Stimulated activated naive CD8-positive, alpha-beta T cell treated with anti-CD3 and anti-CD28 coated beads, Interleukin-15, Interleukin-2, amounts not matched to agents 100 ng/mL and 50 ng/mL, for 24 hours (primary cell): ENCODE measurements around the gene AGTRAP.

Experiments
- H3K27ac Mint-ChIP-seq: one replicate; pipeline ENCODE4 v1.8.0; 2021; ENCODE audit warnings: mild to moderate bottlenecking, mixed read lengths
- H3K27me3 Mint-ChIP-seq: one replicate; pipeline ENCODE4 v1.8.0; 2021; ENCODE audit warnings: mixed read lengths
- H3K36me3 Mint-ChIP-seq: one replicate; pipeline ENCODE4 v1.8.0; 2021; ENCODE audit warnings: low read depth, mixed read lengths
- H3K4me1 Mint-ChIP-seq: one replicate; pipeline ENCODE4 v1.8.0; 2021; ENCODE audit warnings: low read depth, mixed read lengths
- H3K4me3 Mint-ChIP-seq: one replicate; pipeline ENCODE4 v1.8.0; 2021; ENCODE audit warnings: mild to moderate bottlenecking, mixed read lengths
- H3K9me3 Mint-ChIP-seq: one replicate; pipeline ENCODE4 v1.8.0; 2021; ENCODE audit warnings: mixed read lengths

The AGTRAP gene

GRCh38 chr1:11738783-11739182 lies 2.8 kb downstream of the AGTRAP start:
- no peaks in the 10 kb centered on the region for H3K27me3 Mint-ChIP-seq
- H3K9me3 Mint-ChIP-seq = no peaks in the 10 kb centered on the region
- no peak overlapping the region for H3K4me3 Mint-ChIP-seq
- no peaks in the 10 kb centered on the region for H3K36me3 Mint-ChIP-seq
- peaks cover 68% of the 10 kb centered on the region for H3K4me1 Mint-ChIP-seq
- H3K27ac Mint-ChIP-seq = no peak overlapping the region

GRCh38 chr1:11740258-11741192 lies 4.6 kb downstream of the AGTRAP start:
- no peaks in the 10 kb centered on the region for H3K27me3 Mint-ChIP-seq
- H3K36me3 Mint-ChIP-seq = no peaks in the 10 kb centered on the region
- peak overlapping the region; percentile 65 for H3K27ac Mint-ChIP-seq
- H3K4me1 Mint-ChIP-seq = peaks cover 64% of the 10 kb centered on the region
- H3K9me3 Mint-ChIP-seq = no peaks in the 10 kb centered on the region
- peak overlapping the region; percentile 37 for H3K4me3 Mint-ChIP-seq

- Mint-ChIP-seq H3K27me3 (no peaks in the 10 kb centered on the region), H3K9me3 (no peaks in the 10 kb centered on the region), H3K4me1 (peaks cover 58% of the 10 kb centered on the region), H3K36me3 (peaks cover 1% of the 10 kb centered on the region), H3K4me3 (no peak overlapping the region), H3K27ac (no peak overlapping the region)
Measured at GRCh38 chr1:11741482-11741881, 5.5 kb downstream of the AGTRAP start.

- H3K27ac Mint-ChIP-seq = no peak overlapping the region
- H3K27me3 Mint-ChIP-seq = no peaks in the 10 kb centered on the region
- peaks cover 4% of the 10 kb centered on the region for H3K36me3 Mint-ChIP-seq
- H3K4me3 Mint-ChIP-seq = no peak overlapping the region
- no peaks in the 10 kb centered on the region for H3K9me3 Mint-ChIP-seq
- H3K4me1 Mint-ChIP-seq = peaks cover 53% of the 10 kb centered on the region
Measured at GRCh38 chr1:11741919-11742558, 6.1 kb downstream of the AGTRAP start.

GRCh38 chr1:11744287-11744686 lies 8.4 kb downstream of the AGTRAP start:
- H3K4me3 Mint-ChIP-seq = no peak overlapping the region
- H3K36me3 Mint-ChIP-seq = peaks cover 4% of the 10 kb centered on the region
- no peaks in the 10 kb centered on the region for H3K27me3 Mint-ChIP-seq
- H3K9me3 Mint-ChIP-seq = no peaks in the 10 kb centered on the region
- H3K4me1 Mint-ChIP-seq = peaks cover 43% of the 10 kb centered on the region
- no peak overlapping the region for H3K27ac Mint-ChIP-seq

GRCh38 chr1:11746092-11746491 lies 10.2 kb downstream of the AGTRAP start:
- Mint-ChIP-seq H3K27ac (no peak overlapping the region), H3K27me3 (no peaks in the 10 kb centered on the region), H3K9me3 (no peaks in the 10 kb centered on the region), H3K4me1 (peaks cover 25% of the 10 kb centered on the region), H3K4me3 (no peak overlapping the region), H3K36me3 (peaks cover 4% of the 10 kb centered on the region)

- Mint-ChIP-seq H3K27ac (no peak overlapping the region), H3K9me3 (no peaks in the 10 kb centered on the region), H3K4me1 (peaks cover 17% of the 10 kb centered on the region), H3K36me3 (peaks cover 4% of the 10 kb centered on the region), H3K27me3 (no peaks in the 10 kb centered on the region), H3K4me3 (no peak overlapping the region)
Measured at GRCh38 chr1:11746795-11747487, 11.0 kb downstream of the AGTRAP start.

GRCh38 chr1:11748294-11749202 lies 12.6 kb downstream of the AGTRAP start:
- Mint-ChIP-seq H3K4me3 (no peak overlapping the region), H3K36me3 (peaks cover 4% of the 10 kb centered on the region), H3K27me3 (no peaks in the 10 kb centered on the region), H3K9me3 (no peaks in the 10 kb centered on the region), H3K27ac (peak overlapping the region; percentile 65), H3K4me1 (peaks cover 6% of the 10 kb centered on the region)

GRCh38 chr1:11749203-11749689 lies 13.3 kb downstream of the AGTRAP start:
- Mint-ChIP-seq H3K4me3 (no peak overlapping the region), H3K4me1 (peaks cover 6% of the 10 kb centered on the region), H3K27me3 (no peaks in the 10 kb centered on the region), H3K9me3 (no peaks in the 10 kb centered on the region), H3K27ac (peak overlapping the region; percentile 65), H3K36me3 (peaks cover 4% of the 10 kb centered on the region)

GRCh38 chr1:11749996-11750395 lies 14.1 kb downstream of the AGTRAP start:
- Mint-ChIP-seq H3K9me3 (no peaks in the 10 kb centered on the region), H3K27ac (no peak overlapping the region), H3K4me1 (peaks cover 6% of the 10 kb centered on the region), H3K36me3 (peaks cover 4% of the 10 kb centered on the region), H3K27me3 (no peaks in the 10 kb centered on the region), H3K4me3 (no peak overlapping the region)

DNA sequence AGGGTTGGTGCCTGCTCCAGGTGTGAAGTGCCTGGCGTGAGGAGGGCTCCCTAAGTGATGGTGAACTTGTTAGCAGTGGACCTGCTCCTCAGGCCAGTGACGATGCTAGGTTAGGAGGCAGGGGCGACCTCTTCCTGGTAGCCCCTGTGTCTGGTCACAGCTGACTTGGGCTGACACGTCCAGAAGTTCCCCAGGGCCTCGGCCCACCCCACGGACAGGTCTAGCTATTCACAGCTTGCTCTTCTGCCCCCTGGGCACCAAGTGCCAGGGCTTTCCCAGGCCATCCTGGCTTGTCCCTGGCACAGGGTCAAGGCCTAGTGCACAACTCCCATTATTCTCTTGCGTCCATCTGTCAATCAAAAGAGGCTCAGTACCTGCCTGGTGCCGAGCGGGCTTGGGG lies 15.2 kb downstream of the AGTRAP start:
- Mint-ChIP-seq H3K27ac (no peak overlapping the region), H3K27me3 (no peaks in the 10 kb centered on the region), H3K4me1 (peaks cover 6% of the 10 kb centered on the region)

GRCh38 chr1:11752359-11753088 lies 16.6 kb downstream of the AGTRAP start:
- H3K4me1 Mint-ChIP-seq = peaks cover 6% of the 10 kb centered on the region
- H3K27ac Mint-ChIP-seq = no peak overlapping the region

More for the DNA sequence above, 15.2 kb downstream of the AGTRAP start:
- no peaks in the 10 kb centered on the region for H3K9me3 Mint-ChIP-seq
- no peak overlapping the region for H3K4me3 Mint-ChIP-seq
- H3K36me3 Mint-ChIP-seq = peaks cover 4% of the 10 kb centered on the region

GRCh38 chr1:11753555-11754208 lies 17.7 kb downstream of the AGTRAP start:
- no peaks in the 10 kb centered on the region for H3K27me3 Mint-ChIP-seq
- H3K4me1 Mint-ChIP-seq = peaks cover 6% of the 10 kb centered on the region
- no peaks in the 10 kb centered on the region for H3K9me3 Mint-ChIP-seq
- H3K4me3 Mint-ChIP-seq = no peak overlapping the region
- H3K36me3 Mint-ChIP-seq = no peaks in the 10 kb centered on the region
- H3K27ac Mint-ChIP-seq = no peak overlapping the region

More at GRCh38 chr1:11752359-11753088, 16.6 kb downstream of the AGTRAP start:
- H3K36me3 Mint-ChIP-seq = no peaks in the 10 kb centered on the region
- no peaks in the 10 kb centered on the region for H3K9me3 Mint-ChIP-seq
- H3K27me3 Mint-ChIP-seq = no peaks in the 10 kb centered on the region
- H3K4me3 Mint-ChIP-seq = no peak overlapping the region
